Loucy (cell line): ENCODE results near the gene BCHE.

Experiments
- EZH2phosphoT487 ChIP-seq: fragments of 200-600 bp; IDR thresholded peaks from 2 replicates; pipeline ENCODE4 v1.6.1; 2018; ENCODE audit warnings: antibody characterized with exemption, mild to moderate bottlenecking, moderate library complexity, borderline replicate concordance
- TF ChIP-seq, protein P1 (sequence below): fragments of 200-600 bp; sonication (generic); conservative IDR thresholded peaks from 2 replicates; pipeline ENCODE4 v1.5.1; 2014; ENCODE audit warnings: mild to moderate bottlenecking, antibody characterized with exemption, low read length

- TF ChIP-seq, protein P1, sequence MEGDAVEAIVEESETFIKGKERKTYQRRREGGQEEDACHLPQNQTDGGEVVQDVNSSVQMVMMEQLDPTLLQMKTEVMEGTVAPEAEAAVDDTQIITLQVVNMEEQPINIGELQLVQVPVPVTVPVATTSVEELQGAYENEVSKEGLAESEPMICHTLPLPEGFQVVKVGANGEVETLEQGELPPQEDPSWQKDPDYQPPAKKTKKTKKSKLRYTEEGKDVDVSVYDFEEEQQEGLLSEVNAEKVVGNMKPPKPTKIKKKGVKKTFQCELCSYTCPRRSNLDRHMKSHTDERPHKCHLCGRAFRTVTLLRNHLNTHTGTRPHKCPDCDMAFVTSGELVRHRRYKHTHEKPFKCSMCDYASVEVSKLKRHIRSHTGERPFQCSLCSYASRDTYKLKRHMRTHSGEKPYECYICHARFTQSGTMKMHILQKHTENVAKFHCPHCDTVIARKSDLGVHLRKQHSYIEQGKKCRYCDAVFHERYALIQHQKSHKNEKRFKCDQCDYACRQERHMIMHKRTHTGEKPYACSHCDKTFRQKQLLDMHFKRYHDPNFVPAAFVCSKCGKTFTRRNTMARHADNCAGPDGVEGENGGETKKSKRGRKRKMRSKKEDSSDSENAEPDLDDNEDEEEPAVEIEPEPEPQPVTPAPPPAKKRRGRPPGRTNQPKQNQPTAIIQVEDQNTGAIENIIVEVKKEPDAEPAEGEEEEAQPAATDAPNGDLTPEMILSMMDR, result no peak
- TF ChIP-seq EZH2phosphoT487, result no peak
Measured at GRCh38 chr3:165788531-165788930, 48.7 kb downstream of the BCHE start.
